ENCODE measurements around the gene SLC5A12. TPM values are rescaled to one million over a fixed set of nuclear protein-coding genes. Genes with fewer than 3 reads are reported as not detected.

The SLC5A12 gene
- total RNA-seq, 1 experiment from 2014 or later = not detected

DNA sequence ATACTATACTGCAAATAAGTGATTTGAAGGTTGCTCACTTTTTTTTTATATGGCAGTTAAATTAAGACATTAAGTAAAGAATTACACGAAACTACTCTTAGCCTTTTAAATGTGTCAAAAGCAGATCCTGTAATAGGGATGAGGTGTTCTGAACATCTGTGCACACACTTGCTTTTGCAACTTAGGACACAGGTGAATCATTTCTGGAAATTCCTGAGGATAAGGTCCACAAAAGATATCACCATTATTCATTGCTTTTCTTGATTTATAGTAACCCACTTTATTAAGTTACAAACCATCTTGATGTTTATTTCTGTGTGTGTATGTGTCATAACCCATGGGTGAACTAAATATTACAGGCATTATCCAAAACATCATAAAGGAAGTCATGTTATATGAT, 55.9 kb downstream of the SLC5A12 start:
- TF ChIP-seq, protein P1, sequence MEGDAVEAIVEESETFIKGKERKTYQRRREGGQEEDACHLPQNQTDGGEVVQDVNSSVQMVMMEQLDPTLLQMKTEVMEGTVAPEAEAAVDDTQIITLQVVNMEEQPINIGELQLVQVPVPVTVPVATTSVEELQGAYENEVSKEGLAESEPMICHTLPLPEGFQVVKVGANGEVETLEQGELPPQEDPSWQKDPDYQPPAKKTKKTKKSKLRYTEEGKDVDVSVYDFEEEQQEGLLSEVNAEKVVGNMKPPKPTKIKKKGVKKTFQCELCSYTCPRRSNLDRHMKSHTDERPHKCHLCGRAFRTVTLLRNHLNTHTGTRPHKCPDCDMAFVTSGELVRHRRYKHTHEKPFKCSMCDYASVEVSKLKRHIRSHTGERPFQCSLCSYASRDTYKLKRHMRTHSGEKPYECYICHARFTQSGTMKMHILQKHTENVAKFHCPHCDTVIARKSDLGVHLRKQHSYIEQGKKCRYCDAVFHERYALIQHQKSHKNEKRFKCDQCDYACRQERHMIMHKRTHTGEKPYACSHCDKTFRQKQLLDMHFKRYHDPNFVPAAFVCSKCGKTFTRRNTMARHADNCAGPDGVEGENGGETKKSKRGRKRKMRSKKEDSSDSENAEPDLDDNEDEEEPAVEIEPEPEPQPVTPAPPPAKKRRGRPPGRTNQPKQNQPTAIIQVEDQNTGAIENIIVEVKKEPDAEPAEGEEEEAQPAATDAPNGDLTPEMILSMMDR (IDR thresholded peaks at IDR 0.05; ENCODE audit: unreplicated experiment) = no peak
- no peaks in the 10 kb centered on the region for H3K9me3 Mint-ChIP-seq (ENCODE audit: low read depth, unreplicated experiment)
- no peaks in the 10 kb centered on the region for H3K36me3 Mint-ChIP-seq (ENCODE audit: insufficient read depth, unreplicated experiment)
- intact Hi-C loops (cut with micrococcal nuclease; ENCODE audit: unreplicated experiment) = no loop called here
- H3K27ac Mint-ChIP-seq (ENCODE audit: unreplicated experiment) = no peak overlapping the region
- H3K27me3 Mint-ChIP-seq (ENCODE audit: unreplicated experiment) = no peaks in the 10 kb centered on the region
- no peaks in the 10 kb centered on the region for H3K4me1 Mint-ChIP-seq (ENCODE audit: low read depth, unreplicated experiment)
- CTCF ChIA-PET = no interaction called here
- H3K4me3 Mint-ChIP-seq (ENCODE audit: low read depth, unreplicated experiment) = no peak overlapping the region
- DNase-seq = no peak
- no TSS peak for BruUV-seq (replicated peaks)

DNA sequence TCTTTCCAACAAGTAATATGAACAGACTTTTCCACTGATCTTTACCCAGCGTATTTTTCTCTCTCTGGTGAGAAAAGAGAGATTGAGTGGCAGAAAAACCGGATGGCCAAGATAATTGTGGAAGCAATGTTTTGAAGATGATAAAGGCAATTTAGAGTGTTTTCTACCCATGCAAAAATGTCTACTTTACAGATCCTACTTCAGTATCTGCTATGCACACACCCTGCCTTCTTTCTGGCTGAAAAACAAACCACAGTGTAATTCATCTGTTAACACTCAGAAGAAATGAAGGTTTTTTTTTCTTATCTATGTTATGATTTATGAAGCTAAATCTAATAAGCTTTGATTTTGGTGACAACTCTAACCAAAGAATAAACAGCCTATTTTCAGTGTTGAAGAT, 56.8 kb downstream of the SLC5A12 start:
- no peak overlapping the region for H3K4me3 Mint-ChIP-seq (ENCODE audit: low read depth, unreplicated experiment)
- no peaks in the 10 kb centered on the region for H3K36me3 Mint-ChIP-seq (ENCODE audit: insufficient read depth, unreplicated experiment)
- BruUV-seq (replicated peaks) = no TSS peak
- H3K9me3 Mint-ChIP-seq (ENCODE audit: low read depth, unreplicated experiment) = no peaks in the 10 kb centered on the region
- no peaks in the 10 kb centered on the region for H3K27me3 Mint-ChIP-seq (ENCODE audit: unreplicated experiment)
- CTCF ChIA-PET = no interaction called here
- TF ChIP-seq, protein P1 (IDR thresholded peaks at IDR 0.05; ENCODE audit: unreplicated experiment) = no peak
- DNase-seq = no peak
- no peaks in the 10 kb centered on the region for H3K4me1 Mint-ChIP-seq (ENCODE audit: low read depth, unreplicated experiment)
- intact Hi-C loops (cut with micrococcal nuclease; ENCODE audit: unreplicated experiment) = no loop called here
- H3K27ac Mint-ChIP-seq (ENCODE audit: unreplicated experiment) = no peak overlapping the region

DNA sequence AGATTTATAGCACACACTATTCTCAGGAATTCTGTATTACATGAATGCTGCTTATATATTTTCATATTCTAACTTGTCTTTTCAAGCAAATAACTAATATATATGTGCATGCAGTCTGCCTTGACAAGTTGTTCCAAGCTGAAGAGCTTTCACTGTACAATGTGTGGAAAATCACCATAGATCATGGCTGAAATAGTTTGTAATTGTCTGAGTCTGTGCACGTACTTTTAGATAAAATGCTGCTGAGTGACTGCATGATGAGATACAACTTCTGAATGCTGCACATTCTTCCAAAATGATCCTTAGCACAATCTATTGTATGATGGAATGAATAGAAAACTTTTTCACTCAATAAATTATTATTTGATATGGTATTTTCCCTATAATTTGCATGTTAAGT, 58.9 kb downstream of the SLC5A12 start:
- no TSS peak for BruUV-seq (replicated peaks)
- H3K36me3 Mint-ChIP-seq (ENCODE audit: insufficient read depth, unreplicated experiment) = no peaks in the 10 kb centered on the region
- no peak for DNase-seq
- TF ChIP-seq, protein P1 (IDR thresholded peaks at IDR 0.05; ENCODE audit: unreplicated experiment) = no peak
- intact Hi-C loops (cut with micrococcal nuclease; ENCODE audit: unreplicated experiment) = no loop called here
- H3K27ac Mint-ChIP-seq (ENCODE audit: unreplicated experiment) = no peak overlapping the region
- no peaks in the 10 kb centered on the region for H3K4me1 Mint-ChIP-seq (ENCODE audit: low read depth, unreplicated experiment)
- H3K9me3 Mint-ChIP-seq (ENCODE audit: low read depth, unreplicated experiment) = no peaks in the 10 kb centered on the region
- CTCF ChIA-PET = no interaction called here
- no peak overlapping the region for H3K4me3 Mint-ChIP-seq (ENCODE audit: low read depth, unreplicated experiment)
- no peaks in the 10 kb centered on the region for H3K27me3 Mint-ChIP-seq (ENCODE audit: unreplicated experiment)

- Mint-ChIP-seq H3K4me3 (ENCODE audit: low read depth, unreplicated experiment) (no peak overlapping the region), H3K27ac (ENCODE audit: unreplicated experiment) (no peak overlapping the region), H3K36me3 (ENCODE audit: insufficient read depth, unreplicated experiment) (no peaks in the 10 kb centered on the region), H3K9me3 (ENCODE audit: low read depth, unreplicated experiment) (no peaks in the 10 kb centered on the region), H3K4me1 (ENCODE audit: low read depth, unreplicated experiment) (no peaks in the 10 kb centered on the region), H3K27me3 (ENCODE audit: unreplicated experiment) (peaks cover 2% of the 10 kb centered on the region)
- intact Hi-C loops (cut with micrococcal nuclease; ENCODE audit: unreplicated experiment) = no loop called here
- TF ChIP-seq, protein P1 (IDR thresholded peaks at IDR 0.05; ENCODE audit: unreplicated experiment) = no peak
- DNase-seq = no peak
- BruUV-seq (replicated peaks) = no TSS peak
- CTCF ChIA-PET = interaction anchor here (0.7 kb wide), 1 partner anchor 27 kb away, joined by 3 read pairs; no protein-coding TSS in a partner anchor
Measured at GRCh38 chr11:26655287-26655686, 66.6 kb downstream of the SLC5A12 start.
